ENCODE results near the gene TDRD15. TPM values are rescaled to one million over a fixed set of nuclear protein-coding genes. Genes with fewer than 3 reads are reported as not detected.
"Not testable (repeated sequence)": the region's sequence is repeated elsewhere in the genome, so short reads cannot be mapped to it uniquely, and the experiment has no call there.

The TDRD15 gene
- total RNA-seq, 1 donor from 2014 or later: not detected

DNA sequence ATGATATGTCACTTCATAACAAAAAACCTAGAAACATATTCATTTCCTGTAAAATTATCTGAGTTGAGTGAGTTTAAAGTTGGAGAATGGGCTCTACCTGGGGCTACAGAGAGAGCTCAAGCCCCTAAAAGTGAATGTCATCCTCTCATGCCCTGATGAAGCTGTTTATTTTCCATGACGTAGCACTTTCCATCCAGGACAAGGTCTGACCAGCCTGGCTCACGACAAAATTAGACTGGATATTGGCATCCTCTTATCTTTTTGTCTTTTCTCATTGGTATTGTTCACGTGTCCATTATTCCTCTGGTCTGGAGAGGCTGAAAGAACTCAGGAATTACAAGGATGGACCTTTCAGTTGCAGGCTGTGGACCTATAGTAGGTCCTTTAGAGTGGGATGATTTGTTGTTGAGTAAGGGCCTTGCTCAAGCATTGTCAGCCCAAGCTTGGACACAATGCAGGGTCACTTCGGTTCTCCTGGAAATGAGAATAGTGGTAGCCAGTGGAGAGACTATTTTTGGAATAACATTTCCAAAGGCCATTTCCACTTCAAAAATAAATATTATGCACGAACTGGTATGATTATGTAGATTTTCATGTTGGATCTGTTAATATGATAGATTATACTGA is 24.4 kb upstream of the TDRD15 start:
- TF ChIP-seq POLR2AphosphoS5 (IDR thresholded peaks at IDR 0.05; ENCODE audit: insufficient read depth in 1 of 2, low read depth in 1 of 2) (no peak), POLR2A (IDR thresholded peaks at IDR 0.05) (no peak)
- TF ChIP-seq, protein P1, sequence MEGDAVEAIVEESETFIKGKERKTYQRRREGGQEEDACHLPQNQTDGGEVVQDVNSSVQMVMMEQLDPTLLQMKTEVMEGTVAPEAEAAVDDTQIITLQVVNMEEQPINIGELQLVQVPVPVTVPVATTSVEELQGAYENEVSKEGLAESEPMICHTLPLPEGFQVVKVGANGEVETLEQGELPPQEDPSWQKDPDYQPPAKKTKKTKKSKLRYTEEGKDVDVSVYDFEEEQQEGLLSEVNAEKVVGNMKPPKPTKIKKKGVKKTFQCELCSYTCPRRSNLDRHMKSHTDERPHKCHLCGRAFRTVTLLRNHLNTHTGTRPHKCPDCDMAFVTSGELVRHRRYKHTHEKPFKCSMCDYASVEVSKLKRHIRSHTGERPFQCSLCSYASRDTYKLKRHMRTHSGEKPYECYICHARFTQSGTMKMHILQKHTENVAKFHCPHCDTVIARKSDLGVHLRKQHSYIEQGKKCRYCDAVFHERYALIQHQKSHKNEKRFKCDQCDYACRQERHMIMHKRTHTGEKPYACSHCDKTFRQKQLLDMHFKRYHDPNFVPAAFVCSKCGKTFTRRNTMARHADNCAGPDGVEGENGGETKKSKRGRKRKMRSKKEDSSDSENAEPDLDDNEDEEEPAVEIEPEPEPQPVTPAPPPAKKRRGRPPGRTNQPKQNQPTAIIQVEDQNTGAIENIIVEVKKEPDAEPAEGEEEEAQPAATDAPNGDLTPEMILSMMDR (IDR thresholded peaks at IDR 0.05): no peak
- no peak for DNase-seq (ENCODE audit: extremely low spot score in 2 of 2)
- no peaks in the 10 kb centered on the region for H3K9me3 ChIP-seq
- no peak overlapping the region for H3K4me3 ChIP-seq
- intact Hi-C loops (cut with DNase I): no loop called here
- H3K27ac ChIP-seq: no peak overlapping the region
- no peaks in the 10 kb centered on the region for H3K4me1 ChIP-seq
- no peaks in the 10 kb centered on the region for H3K36me3 ChIP-seq
- no peaks in the 10 kb centered on the region for H3K27me3 ChIP-seq

DNA sequence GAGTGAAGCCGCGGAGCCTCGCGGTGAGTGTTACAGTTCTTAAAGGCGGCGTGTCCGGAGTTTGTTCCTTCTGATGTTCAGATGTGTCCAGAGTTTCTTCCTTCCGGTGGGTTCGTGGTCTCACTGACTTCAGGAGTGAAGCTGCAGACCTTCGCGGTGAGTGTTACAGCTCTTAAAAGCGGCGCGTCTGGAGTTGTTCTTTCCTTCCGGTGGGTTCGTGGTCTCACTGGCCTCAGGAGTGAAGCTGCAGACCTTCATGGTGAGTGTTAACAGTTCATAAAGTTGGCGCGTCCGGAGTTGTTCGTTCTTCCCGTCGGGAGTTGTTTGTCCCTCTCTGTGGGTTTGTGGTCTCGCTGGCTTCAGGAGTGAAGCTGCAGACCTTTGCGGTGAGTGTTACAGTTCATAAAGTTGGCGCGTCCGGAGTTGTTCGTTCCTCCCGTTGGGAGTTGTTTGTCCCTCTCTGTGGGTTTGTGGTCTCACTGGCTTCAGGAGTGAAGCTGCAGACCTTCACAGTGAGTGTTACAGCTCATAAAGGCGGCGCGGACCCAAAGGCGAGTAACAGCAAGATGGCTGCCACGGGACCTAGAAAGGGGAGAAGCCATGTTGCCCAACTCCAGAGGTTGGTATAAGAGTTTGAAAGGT is 22.1 kb upstream of the TDRD15 start:
- H3K4me3 ChIP-seq; H3K27me3 ChIP-seq; H3K4me1 ChIP-seq; intact Hi-C loops (cut with DNase I); DNase-seq (ENCODE audit: extremely low spot score in 2 of 2); H3K27ac ChIP-seq; H3K36me3 ChIP-seq; H3K9me3 ChIP-seq: not testable (repeated sequence)

DNA sequence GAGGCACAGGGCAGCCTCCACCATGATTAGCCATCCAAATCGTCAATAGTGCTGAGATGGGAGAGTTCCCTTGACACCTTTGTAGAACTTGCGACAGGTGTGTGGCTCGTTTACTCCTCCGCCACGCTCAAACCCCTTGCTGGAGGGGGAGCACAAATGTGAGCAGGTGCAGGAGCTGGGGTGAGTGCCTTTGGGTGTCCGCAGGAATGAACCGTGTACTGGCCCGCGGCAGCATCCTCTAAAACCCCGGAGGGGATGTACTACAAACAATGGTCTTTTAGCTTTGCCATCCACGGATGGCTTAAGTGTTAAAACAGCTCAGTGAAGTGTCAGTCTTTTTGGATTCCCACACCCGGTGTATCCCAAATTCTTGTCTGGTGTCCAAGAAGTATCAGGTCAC is 21.4 kb upstream of the TDRD15 start:
- DNase-seq (ENCODE audit: extremely low spot score in 2 of 2): no peak
- Histone ChIP-seq H3K36me3 (no peaks in the 10 kb centered on the region), H3K9me3 (no peaks in the 10 kb centered on the region), H3K4me3 (no peak overlapping the region), H3K27ac (no peak overlapping the region), H3K27me3 (no peaks in the 10 kb centered on the region), H3K4me1 (no peaks in the 10 kb centered on the region)
- intact Hi-C loops (cut with DNase I): no loop called here
- TF ChIP-seq POLR2AphosphoS5 (IDR thresholded peaks at IDR 0.05; ENCODE audit: insufficient read depth in 1 of 2, low read depth in 1 of 2) (no peak), POLR2A (IDR thresholded peaks at IDR 0.05) (no peak)
- TF ChIP-seq, protein P1 (IDR thresholded peaks at IDR 0.05): no peak

DNA sequence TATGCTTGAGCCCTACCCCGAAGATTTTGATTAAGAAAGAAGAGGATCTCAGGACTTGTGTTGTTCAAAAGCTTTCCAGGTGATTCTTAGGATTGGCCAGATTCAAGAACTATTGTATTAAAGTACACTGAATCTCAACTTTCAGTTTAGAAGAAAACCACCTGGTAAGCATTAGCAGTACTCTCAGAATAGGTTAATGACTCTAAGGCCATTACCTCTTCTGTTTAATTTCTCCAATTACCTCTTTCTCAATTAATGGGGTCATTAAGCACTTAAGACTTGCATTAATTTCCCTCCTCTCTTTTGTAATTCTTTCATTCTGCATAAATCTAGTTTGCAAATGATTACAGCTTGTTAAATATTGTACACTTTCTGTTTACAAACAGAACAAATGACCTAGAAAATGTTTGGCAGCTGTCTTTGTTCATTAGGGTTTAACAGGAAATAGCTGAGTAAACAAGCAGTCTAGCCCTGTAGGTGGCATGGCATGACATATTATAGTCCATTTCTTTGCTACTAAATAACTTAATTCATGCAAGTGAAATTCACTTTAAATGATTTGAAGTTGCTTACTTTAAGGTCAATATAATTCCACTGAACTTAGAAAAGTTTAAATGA is 20.4 kb upstream of the TDRD15 start:
- DNase-seq (ENCODE audit: extremely low spot score in 2 of 2): no peak
- no peak overlapping the region for H3K4me3 ChIP-seq
- H3K27ac ChIP-seq: no peak overlapping the region
- intact Hi-C loops (cut with DNase I): no loop called here
- no peaks in the 10 kb centered on the region for H3K36me3 ChIP-seq
- H3K27me3 ChIP-seq: no peaks in the 10 kb centered on the region
- TF ChIP-seq, protein P1 (IDR thresholded peaks at IDR 0.05): no peak
- TF ChIP-seq POLR2AphosphoS5 (IDR thresholded peaks at IDR 0.05; ENCODE audit: insufficient read depth in 1 of 2, low read depth in 1 of 2) (no peak), POLR2A (IDR thresholded peaks at IDR 0.05) (no peak)
- H3K9me3 ChIP-seq: no peaks in the 10 kb centered on the region
- H3K4me1 ChIP-seq: no peaks in the 10 kb centered on the region

DNA sequence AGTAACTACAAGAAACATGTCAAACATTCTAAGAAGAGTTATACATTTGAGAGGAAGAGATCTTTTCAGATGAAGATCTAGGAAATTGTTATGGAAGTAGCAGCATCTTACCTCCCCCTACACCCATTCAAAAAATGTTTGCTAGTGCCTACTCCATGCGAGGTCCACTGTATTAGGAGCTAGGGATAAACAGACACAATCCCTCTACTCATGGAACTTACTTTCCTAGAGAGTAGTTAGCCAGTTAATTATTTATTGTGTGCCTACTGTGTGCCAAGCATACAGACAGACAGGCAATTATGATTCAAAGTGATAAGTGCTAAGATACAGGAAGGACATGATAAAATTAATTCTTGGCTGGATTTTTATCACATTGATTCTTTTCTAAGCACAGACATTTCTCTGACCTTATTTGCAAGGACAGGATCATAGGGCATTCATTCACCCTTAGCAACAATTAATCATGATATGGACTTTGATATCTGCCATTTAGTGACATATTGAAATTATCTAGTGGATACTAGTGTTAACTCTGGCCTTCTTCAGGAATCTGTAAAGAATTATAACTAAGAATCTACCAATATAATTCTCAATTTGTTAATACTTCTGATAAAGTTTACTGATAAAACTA is 19.6 kb upstream of the TDRD15 start:
- Histone ChIP-seq H3K4me3 (no peak overlapping the region), H3K27me3 (no peaks in the 10 kb centered on the region), H3K4me1 (no peaks in the 10 kb centered on the region), H3K9me3 (no peaks in the 10 kb centered on the region), H3K36me3 (no peaks in the 10 kb centered on the region), H3K27ac (no peak overlapping the region)
- no peak for DNase-seq (ENCODE audit: extremely low spot score in 2 of 2)
- intact Hi-C loops (cut with DNase I): no loop called here
- no peak for TF ChIP-seq POLR2A (IDR thresholded peaks at IDR 0.05)
- no peak for TF ChIP-seq POLR2AphosphoS5 (IDR thresholded peaks at IDR 0.05; ENCODE audit: insufficient read depth in 1 of 2, low read depth in 1 of 2)
- TF ChIP-seq, protein P1 (IDR thresholded peaks at IDR 0.05): no peak
